ENCODE data around the gene UBALD2. TPM values are rescaled to one million over a fixed set of nuclear protein-coding genes. Genes with fewer than 3 reads are reported as not detected.

UBALD2 gene
- total and polyA plus RNA-seq, 2 of the 8 experiments (the other 6 are each of a cell fraction or from before 2014, with no cell fraction given): 17.8 to 22.6 TPM

DNA sequence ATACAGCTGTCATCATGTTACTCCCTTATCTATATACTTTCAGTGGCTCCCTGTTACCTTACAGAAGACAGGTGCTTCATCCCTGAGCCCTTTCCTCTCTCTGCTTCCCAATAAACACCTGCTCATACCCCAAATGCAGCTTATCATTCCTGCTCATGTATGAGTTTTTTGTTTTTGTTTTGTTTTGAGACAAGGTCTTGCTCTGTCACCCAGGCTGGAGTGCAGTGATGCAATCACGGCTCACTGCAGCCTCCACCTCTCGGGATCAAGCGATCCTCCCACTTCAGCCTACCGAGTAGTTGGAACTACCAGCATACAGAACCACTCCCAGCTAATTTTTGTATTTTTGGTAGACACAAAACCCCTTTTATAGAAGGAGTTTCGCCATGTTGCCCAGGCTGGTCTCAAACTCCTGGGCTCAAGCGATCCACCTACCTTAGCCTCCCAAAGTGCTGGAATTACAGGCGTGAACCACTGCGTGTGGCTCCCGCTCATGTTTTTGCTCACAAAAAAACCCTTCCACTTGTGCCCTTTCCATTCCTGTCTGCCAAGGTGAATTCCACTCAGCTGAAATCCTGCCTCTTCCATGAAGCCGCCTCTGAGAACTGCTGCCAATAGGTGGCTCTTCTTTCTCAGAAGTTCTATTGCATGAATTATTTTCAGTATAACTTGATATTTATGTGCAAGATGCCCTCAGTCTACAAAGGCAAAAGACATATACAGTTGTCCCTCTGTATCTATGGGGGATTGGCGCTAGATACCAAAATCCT is 16.9 kb upstream of the UBALD2 start:
- ChIA-PET CTCF (ENCODE audit: partially characterized antibody) (interaction anchor here (0.9 to 7.5 kb wide), 9 partner anchors 11 to 121 kb away, joined by 3 to 49 read pairs (median 4); no protein-coding TSS in a partner anchor), POLR2A (ENCODE audit: partially characterized antibody) (interaction anchor here (1.4 to 1.6 kb wide), 2 partner anchors 14 to 16 kb away, joined by 4 to 5 read pairs; partner anchors contain the start of gene UBALD2)
- DNase-seq (ENCODE audit: low read depth in 1 of 2, low spot score in 2 of 2) (no peak), FAIRE-seq (no peak)
- Histone ChIP-seq H3K23ac (ENCODE audit: insufficient read length) (no peak overlapping the region), H3K9me3 (ENCODE audit: insufficient read depth in 2 of 2, low read depth in 1 of 2, low read length in 1 of 2) (no peaks in the 10 kb centered on the region), H2BK20ac (ENCODE audit: low read length) (no peak overlapping the region), H3K4me1 (replicated peaks in 1 of 4; ENCODE audit: control insufficient read depth in 3 of 4, insufficient read depth in 4 of 4, low read length in 3 of 4) (peaks cover 0 to 3% (median 1%) of the 10 kb centered on the region in 4 experiments; a peak in 3 of 7 replicates), H2AFZ (ENCODE audit: low read length) (no peak overlapping the region), H2BK15ac (ENCODE audit: low read length) (no peak overlapping the region), H4K8ac (ENCODE audit: extremely low read depth, insufficient read depth, low read length) (no peak overlapping the region), H3K56ac (replicated peaks; ENCODE audit: insufficient read length, low read depth, low read length) (no peak overlapping the region), H3K18ac (ENCODE audit: extremely low read depth, low read length) (no peak overlapping the region), H4K91ac (replicated peaks; ENCODE audit: insufficient read length, low read length) (no peak overlapping the region), H3K4me3 (ENCODE audit: extremely low read depth in 1 of 4, insufficient read depth in 2 of 4, low read depth in 3 of 4, low read length in 4 of 4) (no peak overlapping the region), H3K4me2 (ENCODE audit: insufficient read depth in 1 of 2, low read depth in 2 of 2, low read length in 2 of 2) (no peak overlapping the region), H2BK5ac (ENCODE audit: low read depth, low read length) (no peak overlapping the region), H3K14ac (ENCODE audit: insufficient read length) (no peak overlapping the region), H3K23me2 (ENCODE audit: low read depth, low read length) (no peaks in the 10 kb centered on the region), H3K4ac (replicated peaks; ENCODE audit: insufficient read length, low read depth, low read length) (no peak overlapping the region), H2BK12ac (ENCODE audit: low read depth, low read length) (no peak overlapping the region), H3K79me2 (ENCODE audit: control insufficient read depth in 1 of 2, insufficient read depth in 2 of 2, low read length in 2 of 2) (no peaks in the 10 kb centered on the region), H4K5ac (ENCODE audit: insufficient read length, low read depth, low read length) (no peak overlapping the region), H3K9ac (replicated peaks in 1 of 4; ENCODE audit: extremely low read depth in 1 of 4, low read depth in 3 of 4, low read length in 3 of 4) (no peak overlapping the region), H3K27me3 (replicated peaks in 1 of 4; ENCODE audit: control insufficient read depth in 3 of 4, extremely low read depth in 1 of 4, insufficient read depth in 3 of 4, low read length in 3 of 4) (no peaks in the 10 kb centered on the region; a peak in 2 of 7 replicates), H4K20me1 (replicated peaks in 1 of 2; ENCODE audit: control insufficient read depth in 1 of 2, insufficient read depth in 2 of 2, low read length in 2 of 2) (no peaks in the 10 kb centered on the region), H3K27ac (ENCODE audit: low read depth, low read length) (no peak overlapping the region), H2BK120ac (replicated peaks; ENCODE audit: low read depth, low read length) (no peak overlapping the region), H3K79me1 (ENCODE audit: low read depth, low read length) (no peaks in the 10 kb centered on the region), H2AK5ac (ENCODE audit: low read depth, low read length) (no peak overlapping the region), H3K36me3 (ENCODE audit: control insufficient read depth in 2 of 4, insufficient read depth in 4 of 4, low read length in 3 of 4) (no peaks in the 10 kb centered on the region)
- WGBS, 2 experiments (ENCODE audit: extremely low coverage in 1 of 2, insufficient coverage in 1 of 2, insufficient read length in 1 of 2, insufficient replicate concordance in 2 of 2, low coverage in 1 of 2, low lambda C conversion rate in 2 of 2, missing lambda C conversion rate in 1 of 2): 88% methylated on average over 11 of the region's 11 CpGs; no CpG with 5 or more reads in 1 of the 2 experiments
- no peak for TF ChIP-seq PHF8 (conservative IDR thresholded peaks at IDR 0.05; ENCODE audit: low read depth, low read length)
- TF ChIP-seq RFX5 (IDR thresholded peaks at IDR 0.05; ENCODE audit: borderline replicate concordance, low read depth, low read length): no peak
- TF ChIP-seq RBBP5 (IDR thresholded peaks at IDR 0.05; ENCODE audit: borderline replicate concordance, low read depth, low read length): no peak
- TF ChIP-seq CBX8 (IDR thresholded peaks at IDR 0.05; ENCODE audit: borderline replicate concordance, low read depth, low read length): no peak
- no peak for TF ChIP-seq TBP (IDR thresholded peaks at IDR 0.05; ENCODE audit: low read depth, low read length)
- TF ChIP-seq SIX5 (IDR thresholded peaks at IDR 0.05; ENCODE audit: low read depth, low read length): no peak
- TF ChIP-seq CREB1 (IDR thresholded peaks at IDR 0.05): no peak
- no peak for TF ChIP-seq JUND (IDR thresholded peaks at IDR 0.05; ENCODE audit: low read length)
- TF ChIP-seq, protein P1, sequence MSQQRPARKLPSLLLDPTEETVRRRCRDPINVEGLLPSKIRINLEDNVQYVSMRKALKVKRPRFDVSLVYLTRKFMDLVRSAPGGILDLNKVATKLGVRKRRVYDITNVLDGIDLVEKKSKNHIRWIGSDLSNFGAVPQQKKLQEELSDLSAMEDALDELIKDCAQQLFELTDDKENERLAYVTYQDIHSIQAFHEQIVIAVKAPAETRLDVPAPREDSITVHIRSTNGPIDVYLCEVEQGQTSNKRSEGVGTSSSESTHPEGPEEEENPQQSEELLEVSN (IDR thresholded peaks at IDR 0.05): no peak
- TF ChIP-seq BRCA1 (IDR thresholded peaks at IDR 0.05; ENCODE audit: low read depth, low read length): no peak
- TF ChIP-seq HDAC6 (IDR thresholded peaks at IDR 0.05; ENCODE audit: low read depth, low read length): no peak
- no peak for TF ChIP-seq SP4 (IDR thresholded peaks at IDR 0.05; ENCODE audit: low read length)

Data from H1 (cell line).